ENCODE results near the gene NFIA.
"Not testable (repeated sequence)": the region's sequence is repeated elsewhere in the genome, so short reads cannot be mapped to it uniquely, and the experiment has no call there.

The NFIA gene

GRCh38 chr1:61064673-61065072, 17.7 kb upstream of the NFIA start:
- TF ChIP-seq, protein P1, sequence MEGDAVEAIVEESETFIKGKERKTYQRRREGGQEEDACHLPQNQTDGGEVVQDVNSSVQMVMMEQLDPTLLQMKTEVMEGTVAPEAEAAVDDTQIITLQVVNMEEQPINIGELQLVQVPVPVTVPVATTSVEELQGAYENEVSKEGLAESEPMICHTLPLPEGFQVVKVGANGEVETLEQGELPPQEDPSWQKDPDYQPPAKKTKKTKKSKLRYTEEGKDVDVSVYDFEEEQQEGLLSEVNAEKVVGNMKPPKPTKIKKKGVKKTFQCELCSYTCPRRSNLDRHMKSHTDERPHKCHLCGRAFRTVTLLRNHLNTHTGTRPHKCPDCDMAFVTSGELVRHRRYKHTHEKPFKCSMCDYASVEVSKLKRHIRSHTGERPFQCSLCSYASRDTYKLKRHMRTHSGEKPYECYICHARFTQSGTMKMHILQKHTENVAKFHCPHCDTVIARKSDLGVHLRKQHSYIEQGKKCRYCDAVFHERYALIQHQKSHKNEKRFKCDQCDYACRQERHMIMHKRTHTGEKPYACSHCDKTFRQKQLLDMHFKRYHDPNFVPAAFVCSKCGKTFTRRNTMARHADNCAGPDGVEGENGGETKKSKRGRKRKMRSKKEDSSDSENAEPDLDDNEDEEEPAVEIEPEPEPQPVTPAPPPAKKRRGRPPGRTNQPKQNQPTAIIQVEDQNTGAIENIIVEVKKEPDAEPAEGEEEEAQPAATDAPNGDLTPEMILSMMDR (IDR thresholded peaks at IDR 0.05; ENCODE audit: control insufficient read depth, insufficient read depth, low read depth, low read length, missing control alignments) = no peak
- no peak overlapping the region for H3K4me3 ChIP-seq (ENCODE audit: control insufficient read depth, low read depth, low read length)
- no peak for DNase-seq (ENCODE audit: low read depth)

DNA sequence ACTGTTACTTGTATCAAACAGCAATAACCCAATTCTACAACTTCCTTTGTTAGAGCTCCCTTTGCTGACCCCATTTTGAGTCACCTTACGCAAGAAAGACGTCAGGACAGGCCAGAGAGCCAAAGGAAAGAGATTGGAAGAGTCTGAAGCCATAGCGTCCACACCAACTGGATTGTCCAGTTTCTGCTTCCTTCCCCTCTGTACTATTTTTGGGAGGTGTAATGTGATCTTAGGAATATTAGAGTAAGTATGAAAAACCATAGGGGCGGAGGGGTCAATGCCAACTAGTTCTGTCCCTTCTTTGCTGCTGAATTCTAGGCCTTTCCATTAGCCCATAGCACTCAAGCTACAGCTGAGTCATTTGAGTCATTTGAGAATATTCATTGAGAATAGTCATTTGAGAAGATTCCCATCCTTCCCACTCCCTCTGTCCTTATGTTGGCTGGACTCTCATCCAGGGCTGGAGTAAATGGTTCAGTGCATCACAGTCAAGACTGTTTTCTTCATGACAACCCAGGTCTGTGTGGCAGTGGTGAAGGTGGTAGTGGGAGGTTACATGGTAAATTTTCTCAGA, 14.8 kb upstream of the NFIA start:
- TF ChIP-seq, protein P1 (IDR thresholded peaks at IDR 0.05; ENCODE audit: control insufficient read depth, insufficient read depth, low read depth, low read length, missing control alignments) = no peak
- H3K4me3 ChIP-seq (ENCODE audit: control insufficient read depth, low read depth, low read length) = no peak overlapping the region
- no peak for DNase-seq (ENCODE audit: low read depth)

GRCh38 chr1:61070054-61070453, 12.3 kb upstream of the NFIA start:
- no peak overlapping the region for H3K4me3 ChIP-seq (ENCODE audit: control insufficient read depth, low read depth, low read length)
- TF ChIP-seq, protein P1 (IDR thresholded peaks at IDR 0.05; ENCODE audit: control insufficient read depth, insufficient read depth, low read depth, low read length, missing control alignments) = no peak
- DNase-seq (ENCODE audit: low read depth) = no peak

DNA sequence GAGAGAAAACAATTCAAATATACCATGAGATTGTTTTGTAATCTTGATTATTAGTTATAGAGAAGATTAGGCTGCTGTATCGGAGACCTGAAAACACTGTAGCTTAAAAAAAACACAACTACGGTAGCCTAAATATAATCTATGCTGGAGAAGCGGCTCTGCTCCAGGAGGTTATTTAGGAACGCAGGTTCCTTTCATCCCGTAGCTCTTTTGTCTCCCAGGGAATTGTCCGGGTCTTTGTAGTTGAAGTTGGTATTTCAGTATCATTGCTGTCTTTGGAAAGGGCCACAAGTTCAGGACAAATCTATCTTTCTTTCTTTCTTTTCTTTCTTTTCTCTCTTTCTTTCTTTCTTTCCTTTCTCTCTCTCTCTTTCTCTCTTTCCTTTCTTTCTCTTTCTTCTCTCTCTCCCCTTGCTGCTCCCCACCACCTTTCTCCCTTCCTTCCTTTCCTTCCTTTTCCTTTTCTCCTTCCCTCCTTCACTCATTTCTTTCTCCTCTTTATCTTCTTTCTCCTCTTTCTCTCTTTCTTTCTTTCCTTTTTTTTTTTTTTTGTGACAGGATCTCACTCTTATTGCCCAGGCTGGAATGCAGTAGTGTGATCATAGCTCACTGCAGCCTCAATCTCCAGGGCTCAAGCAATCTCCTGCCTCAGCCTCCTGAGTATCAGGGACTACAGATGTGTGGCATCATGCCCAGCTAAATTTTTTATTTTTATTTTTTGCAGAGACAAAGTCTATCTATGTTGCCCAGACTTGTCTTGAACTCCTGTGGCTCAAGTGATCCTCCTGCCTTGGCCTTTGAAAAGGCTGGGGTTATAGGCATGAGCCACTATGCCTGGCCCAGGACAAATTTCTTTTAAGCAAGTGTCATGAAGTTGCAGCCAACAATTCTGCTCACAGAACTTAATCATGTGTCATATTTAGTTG, 10.9 kb upstream of the NFIA start:
- TF ChIP-seq, protein P1 (IDR thresholded peaks at IDR 0.05; ENCODE audit: control insufficient read depth, insufficient read depth, low read depth, low read length, missing control alignments) = no peak
- no peak for DNase-seq (ENCODE audit: low read depth)
- H3K4me3 ChIP-seq (ENCODE audit: control insufficient read depth, low read depth, low read length) = no peak overlapping the region

DNA sequence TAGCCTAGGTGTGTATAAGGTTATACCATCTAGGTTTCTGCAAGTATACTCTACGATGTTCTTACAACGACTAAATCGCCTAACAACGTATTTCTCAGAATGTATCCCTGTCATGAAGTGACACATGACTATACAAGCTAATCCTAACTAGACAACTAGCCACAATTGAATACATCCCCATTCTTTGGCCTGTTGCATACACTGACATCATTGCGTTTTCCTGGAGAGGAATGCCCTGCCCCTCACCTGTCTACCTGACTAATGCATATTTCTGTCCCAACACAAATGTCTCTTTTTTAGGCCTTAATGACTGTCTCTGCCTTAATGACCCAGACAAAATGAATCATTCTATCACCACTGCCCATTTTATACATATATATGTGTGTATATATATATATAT, 8.5 kb upstream of the NFIA start:
- DNase-seq (ENCODE audit: low read depth) = no peak
- TF ChIP-seq, protein P1 (IDR thresholded peaks at IDR 0.05; ENCODE audit: control insufficient read depth, insufficient read depth, low read depth, low read length, missing control alignments) = no peak
- H3K4me3 ChIP-seq (ENCODE audit: control insufficient read depth, low read depth, low read length) = no peak overlapping the region

GRCh38 chr1:61075833-61076232, 6.5 kb upstream of the NFIA start:
- not testable (repeated sequence) for H3K4me3 ChIP-seq (ENCODE audit: control insufficient read depth, low read depth, low read length); DNase-seq (ENCODE audit: low read depth)
